OCI-LY3 (cell line): ENCODE results near the gene SWT1.

Experiments used
- CTCF ChIP-seq: fragments of 200-600, 300-600 bp; sonication (generic); IDR thresholded peaks from 2 replicates; pipeline ENCODE4 v1.5.1; 2014; ENCODE audit warnings: antibody characterized with exemption, low read length, low read depth
- EZH2phosphoT487 ChIP-seq: fragments of 200-600 bp; shearing (Covaris generic); IDR thresholded peaks from 2 replicates; pipeline ENCODE4 v1.6.1; 2018; ENCODE audit warnings: antibody characterized with exemption, mixed run types, low read depth

DNA sequence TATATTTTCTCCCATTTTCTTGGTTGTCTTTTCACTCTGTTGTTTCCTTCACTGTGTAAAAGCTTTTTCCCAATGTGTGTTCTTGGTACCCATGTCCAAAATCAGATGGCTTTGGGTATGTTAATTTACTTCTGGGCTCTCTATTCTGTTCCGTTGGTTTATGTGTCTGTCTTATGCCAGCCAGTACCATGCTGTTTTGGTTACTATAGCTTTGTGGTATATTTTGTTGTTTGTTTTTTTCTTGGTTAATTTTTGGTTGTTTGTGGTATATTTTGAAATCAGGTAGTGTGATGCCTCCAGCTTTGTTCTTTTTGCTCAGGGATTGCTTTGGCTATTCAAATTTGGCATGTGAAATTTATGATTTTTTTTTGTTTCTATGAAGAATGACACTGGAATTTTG lies 67.2 kb downstream of the SWT1 start:
- no peak for TF ChIP-seq CTCF
- TF ChIP-seq EZH2phosphoT487: no peak
